Smooth muscle cell (in vitro differentiated cells): ENCODE data around the gene GLRB. TPM values are rescaled to one million over a fixed set of nuclear protein-coding genes. Genes with fewer than 3 reads are reported as not detected.

ENCODE experiments used
- DNase-seq: peaks from one replicate; lab custom pipeline; 2025; ENCODE audit not compliant: unreplicated experiment; lab: John Stamatoyannopoulos, UW
- H2AFZ ChIP-seq: fragments of 200-600 bp; sonication (generic); 2 replicates; pipeline ENCODE4 v1.6.0; 2016; ENCODE audit warnings: antibody characterized with exemption, low read depth, mild to moderate bottlenecking
- H3F3A ChIP-seq: fragments of 200-600 bp; sonication (generic); 2 replicates; pipeline ENCODE4 v1.6.0; 2017; ENCODE audit warnings: antibody characterized with exemption, low read depth
- H3K27ac ChIP-seq: fragments of 200-600 bp; sonication (generic); 2 replicates; pipeline ENCODE4 v1.5.1; 2016; ENCODE audit warnings: low read depth, mild to moderate bottlenecking
- H3K27me3 ChIP-seq: fragments of 200-600 bp; sonication (generic); 2 replicates; pipeline ENCODE4 v1.6.1; 2016; ENCODE audit warnings: low read depth, mild to moderate bottlenecking
- H3K36me3 ChIP-seq: fragments of 200-600 bp; sonication (generic); 2 replicates; pipeline ENCODE4 v1.5.1; 2016; ENCODE audit warnings: low read depth
- H3K4me1 ChIP-seq: fragments of 200-600 bp; sonication (generic); 2 replicates; pipeline ENCODE4 v1.5.1; 2016; ENCODE audit warnings: low read depth
- H3K4me2 ChIP-seq: fragments of 200-600 bp; sonication (generic); 2 replicates; pipeline ENCODE4 v1.6.0; 2016; ENCODE audit warnings: mild to moderate bottlenecking
- H3K4me3 ChIP-seq: fragments of 200-600 bp; sonication (generic); 2 replicates; pipeline ENCODE4 v1.5.1; 2016; ENCODE audit warnings: mild to moderate bottlenecking
- H3K79me2 ChIP-seq: fragments of 200-600 bp; sonication (generic); 2 replicates; pipeline ENCODE4 v1.6.0; 2016; ENCODE audit warnings: low read depth, mild to moderate bottlenecking
- H3K9ac ChIP-seq: fragments of 200-600 bp; sonication (generic); 2 replicates; pipeline ENCODE4 v1.6.0; 2016; ENCODE audit warnings: low read depth
- H3K9me3 ChIP-seq: fragments of 200-600 bp; sonication (generic); replicated peaks from 2 replicates; pipeline ENCODE4 v1.5.1; 2016; ENCODE audit warnings: low read depth
- H4K20me1 ChIP-seq: fragments of 200-600 bp; sonication (generic); 2 replicates; pipeline ENCODE4 v1.6.0; 2016; ENCODE audit warnings: low read depth
- CTCF ChIP-seq: fragments of 200-600 bp; sonication (generic); IDR thresholded peaks from 2 replicates; pipeline ENCODE4 v1.5.1; 2017; ENCODE audit warnings: borderline replicate concordance, mild to moderate bottlenecking, antibody characterized with exemption; ENCODE audit not compliant: insufficient read depth, poor library complexity, severe bottlenecking
- WGBS: methylation state at CpG from one replicate; pipeline ENCODE4 v1.1.7; 2016; ENCODE audit warnings: low lambda C conversion rate; 5-methylcytosine and 5-hydroxymethylcytosine counted together
- polyA plus RNA-seq: library from polyadenylated mRNA; unstranded; fragments of >200 nt; fragmentation: Nextera tagmentation; extraction: Ambion mirVana; gene quantifications from 2 replicates; pipeline ENCODE4 v1.2.1, GENCODE V29; 2016
- total RNA-seq: library from RNA; depleted of rRNA; stranded (reverse); fragments of >200 nt; gene quantifications from 2 replicates; pipeline ENCODE4 v1.2.3, GENCODE V29; 2014

Gene GLRB
- total and polyA plus RNA-seq, 2 experiments from 2014 or later, result 4.0 to 14.2 TPM

DNA sequence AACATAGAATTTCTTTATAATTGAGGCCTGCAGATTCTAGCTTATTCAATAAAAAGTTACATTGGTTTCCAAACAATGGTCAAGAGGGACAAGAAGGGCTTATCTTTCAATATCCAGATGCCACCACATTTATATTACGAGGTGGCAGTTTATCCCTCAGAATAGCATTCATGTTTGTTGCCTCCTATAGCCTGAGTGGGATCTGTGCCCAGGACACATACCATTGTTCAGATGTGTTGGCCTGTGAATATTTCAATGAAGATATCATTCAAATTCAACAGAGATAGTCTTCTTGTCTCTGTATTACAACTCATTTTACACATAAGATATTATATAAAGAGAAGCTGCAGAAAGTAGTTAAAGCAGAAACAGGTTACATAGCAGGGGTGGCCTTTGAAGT, 20.5 kb downstream of the GLRB start:
- H3K9me3 ChIP-seq, result no peaks in the 10 kb centered on the region
- no peaks in the 10 kb centered on the region for H4K20me1 ChIP-seq
- no peak for TF ChIP-seq CTCF
- no peak for DNase-seq
- no peaks in the 10 kb centered on the region for H3K27me3 ChIP-seq
- no peak overlapping the region for H2AFZ ChIP-seq
- no peak overlapping the region for H3K9ac ChIP-seq
- no peak overlapping the region for H3K4me3 ChIP-seq
- no peaks in the 10 kb centered on the region for H3K4me1 ChIP-seq
- WGBS, result 86% methylated on average over 1 of the region's 1 CpG
- no peaks in the 10 kb centered on the region for H3K79me2 ChIP-seq
- H3K36me3 ChIP-seq, result no peaks in the 10 kb centered on the region
- no peak overlapping the region for H3K27ac ChIP-seq
- H3F3A ChIP-seq, result no peaks in the 10 kb centered on the region
- no peak overlapping the region for H3K4me2 ChIP-seq

- no peaks in the 10 kb centered on the region for H3K27me3 ChIP-seq
- H3K4me3 ChIP-seq, result no peak overlapping the region
- H3K36me3 ChIP-seq, result no peaks in the 10 kb centered on the region
- H3F3A ChIP-seq, result no peaks in the 10 kb centered on the region
- DNase-seq, result no peak
- no peak overlapping the region for H3K27ac ChIP-seq
- H3K4me1 ChIP-seq, result no peaks in the 10 kb centered on the region
- H3K9ac ChIP-seq, result no peak overlapping the region
- no peak overlapping the region for H3K4me2 ChIP-seq
- H3K9me3 ChIP-seq, result no peaks in the 10 kb centered on the region
- H3K79me2 ChIP-seq, result no peaks in the 10 kb centered on the region
- no peaks in the 10 kb centered on the region for H4K20me1 ChIP-seq
- whole genome bisulfite sequencing, result 94% methylated on average over 4 of the region's 4 CpGs
- H2AFZ ChIP-seq, result no peak overlapping the region
- no peak for TF ChIP-seq CTCF
Observed at GRCh38 chr4:157099506-157099905, 23.6 kb downstream of the GLRB start.

GRCh38 chr4:157104541-157104940, 28.6 kb downstream of the GLRB start:
- Histone ChIP-seq H3K4me2 (no peak overlapping the region), H3K4me3 (no peak overlapping the region), H3F3A (no peaks in the 10 kb centered on the region), H3K36me3 (no peaks in the 10 kb centered on the region), H3K27me3 (no peaks in the 10 kb centered on the region), H3K27ac (no peak overlapping the region), H3K9me3 (no peaks in the 10 kb centered on the region), H4K20me1 (no peaks in the 10 kb centered on the region), H3K4me1 (no peaks in the 10 kb centered on the region), H2AFZ (no peak overlapping the region), H3K79me2 (no peaks in the 10 kb centered on the region), H3K9ac (no peak overlapping the region)
- WGBS, result 91% methylated on average over 1 of the region's 1 CpG
- no peak for TF ChIP-seq CTCF
- no peak for DNase-seq

- H3K27me3 ChIP-seq, result no peaks in the 10 kb centered on the region
- no peaks in the 10 kb centered on the region for H3K9me3 ChIP-seq
- H3F3A ChIP-seq, result no peaks in the 10 kb centered on the region
- H3K4me3 ChIP-seq, result no peak overlapping the region
- no peak overlapping the region for H3K4me2 ChIP-seq
- 91% methylated on average over 6 of the region's 6 CpGs for WGBS
- no peak for DNase-seq
- H2AFZ ChIP-seq, result no peak overlapping the region
- H3K36me3 ChIP-seq, result no peaks in the 10 kb centered on the region
- no peak overlapping the region for H3K9ac ChIP-seq
- H3K4me1 ChIP-seq, result no peaks in the 10 kb centered on the region
- no peaks in the 10 kb centered on the region for H3K79me2 ChIP-seq
- TF ChIP-seq CTCF, result no peak
- no peak overlapping the region for H3K27ac ChIP-seq
- no peaks in the 10 kb centered on the region for H4K20me1 ChIP-seq
Observed at GRCh38 chr4:157114671-157115070, 38.7 kb downstream of the GLRB start.
